ENCODE data around the gene GATD1. TPM values are rescaled to one million over a fixed set of nuclear protein-coding genes. Genes with fewer than 3 reads are reported as not detected.

Gene GATD1
- total RNA-seq, 4 donors from 2014 or later, result 20.2 to 38.7 (median 21.6) TPM

DNA sequence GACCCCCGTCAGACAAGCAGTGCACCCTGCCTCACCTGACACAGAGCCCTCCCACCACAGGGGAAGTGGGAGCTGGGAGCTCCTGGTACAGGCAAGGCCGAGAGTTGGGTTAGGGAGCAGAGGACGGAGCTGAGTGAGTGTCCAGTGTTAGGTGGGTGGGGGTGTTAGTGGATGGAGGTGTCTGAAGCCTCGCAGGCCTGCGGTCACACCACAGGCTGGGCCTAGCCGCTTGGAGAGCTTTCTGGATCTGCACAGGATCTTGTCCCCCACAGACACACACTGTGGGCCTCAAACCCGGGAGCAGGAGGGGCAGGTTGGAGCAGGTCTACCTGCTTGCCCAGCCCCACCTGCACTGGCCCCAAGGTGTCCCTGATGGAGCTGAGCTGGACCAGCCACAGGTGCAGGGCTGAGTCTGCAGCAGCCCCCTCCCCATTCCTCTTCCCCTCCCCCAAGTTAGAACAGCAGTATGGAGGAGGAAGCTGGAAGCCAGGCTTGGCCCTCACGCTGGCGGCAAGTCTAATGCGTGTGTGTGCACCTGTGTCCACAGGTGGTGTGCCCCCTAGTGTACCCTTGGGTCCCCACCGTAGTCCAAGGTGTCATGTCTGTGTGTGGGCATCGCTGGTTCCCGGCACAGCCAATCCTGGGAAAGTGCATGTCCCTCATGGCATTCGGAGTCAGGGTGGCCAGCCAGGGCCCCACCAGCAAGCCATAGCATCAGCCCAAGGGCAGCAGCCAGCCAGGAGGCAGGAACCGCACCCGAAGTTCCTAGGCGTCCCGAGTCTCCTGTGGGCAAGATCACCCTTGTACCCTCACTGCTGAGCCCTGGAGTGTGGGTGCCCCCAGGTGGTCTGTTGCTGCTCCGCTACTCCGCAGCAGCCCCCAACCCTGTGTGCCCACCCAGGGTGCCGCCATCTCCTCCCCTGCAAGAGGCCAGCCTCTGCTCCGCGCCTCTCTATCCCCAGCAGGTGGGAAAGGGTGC is 2.0 kb upstream of the GATD1 start:
- peaks cover 33 to 77% (median 45%) of the 10 kb centered on the region in 3 donors for H3K4me1 ChIP-seq
- H3K27me3 ChIP-seq, result no peaks in the 10 kb centered on the region
- intact Hi-C loops (cut with DNase I), result no loop called here
- WGBS, 2 donors, result 91 to 92% methylated on average over 8 to 14 of the region's 23 CpGs
- no peak overlapping the region for H3K4me3 ChIP-seq
- TF ChIP-seq POLR2A (IDR thresholded peaks at IDR 0.05), result no peak
- TF ChIP-seq, protein P1, sequence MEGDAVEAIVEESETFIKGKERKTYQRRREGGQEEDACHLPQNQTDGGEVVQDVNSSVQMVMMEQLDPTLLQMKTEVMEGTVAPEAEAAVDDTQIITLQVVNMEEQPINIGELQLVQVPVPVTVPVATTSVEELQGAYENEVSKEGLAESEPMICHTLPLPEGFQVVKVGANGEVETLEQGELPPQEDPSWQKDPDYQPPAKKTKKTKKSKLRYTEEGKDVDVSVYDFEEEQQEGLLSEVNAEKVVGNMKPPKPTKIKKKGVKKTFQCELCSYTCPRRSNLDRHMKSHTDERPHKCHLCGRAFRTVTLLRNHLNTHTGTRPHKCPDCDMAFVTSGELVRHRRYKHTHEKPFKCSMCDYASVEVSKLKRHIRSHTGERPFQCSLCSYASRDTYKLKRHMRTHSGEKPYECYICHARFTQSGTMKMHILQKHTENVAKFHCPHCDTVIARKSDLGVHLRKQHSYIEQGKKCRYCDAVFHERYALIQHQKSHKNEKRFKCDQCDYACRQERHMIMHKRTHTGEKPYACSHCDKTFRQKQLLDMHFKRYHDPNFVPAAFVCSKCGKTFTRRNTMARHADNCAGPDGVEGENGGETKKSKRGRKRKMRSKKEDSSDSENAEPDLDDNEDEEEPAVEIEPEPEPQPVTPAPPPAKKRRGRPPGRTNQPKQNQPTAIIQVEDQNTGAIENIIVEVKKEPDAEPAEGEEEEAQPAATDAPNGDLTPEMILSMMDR (IDR thresholded peaks at IDR 0.05), result no peak
- no peaks in the 10 kb centered on the region for H3K9me3 ChIP-seq
- no peak overlapping the region for H3K27ac ChIP-seq
- H3K36me3 ChIP-seq, result peaks cover 0 to 21% (median 0%) of the 10 kb centered on the region in 3 donors
- no peak for DNase-seq

DNA sequence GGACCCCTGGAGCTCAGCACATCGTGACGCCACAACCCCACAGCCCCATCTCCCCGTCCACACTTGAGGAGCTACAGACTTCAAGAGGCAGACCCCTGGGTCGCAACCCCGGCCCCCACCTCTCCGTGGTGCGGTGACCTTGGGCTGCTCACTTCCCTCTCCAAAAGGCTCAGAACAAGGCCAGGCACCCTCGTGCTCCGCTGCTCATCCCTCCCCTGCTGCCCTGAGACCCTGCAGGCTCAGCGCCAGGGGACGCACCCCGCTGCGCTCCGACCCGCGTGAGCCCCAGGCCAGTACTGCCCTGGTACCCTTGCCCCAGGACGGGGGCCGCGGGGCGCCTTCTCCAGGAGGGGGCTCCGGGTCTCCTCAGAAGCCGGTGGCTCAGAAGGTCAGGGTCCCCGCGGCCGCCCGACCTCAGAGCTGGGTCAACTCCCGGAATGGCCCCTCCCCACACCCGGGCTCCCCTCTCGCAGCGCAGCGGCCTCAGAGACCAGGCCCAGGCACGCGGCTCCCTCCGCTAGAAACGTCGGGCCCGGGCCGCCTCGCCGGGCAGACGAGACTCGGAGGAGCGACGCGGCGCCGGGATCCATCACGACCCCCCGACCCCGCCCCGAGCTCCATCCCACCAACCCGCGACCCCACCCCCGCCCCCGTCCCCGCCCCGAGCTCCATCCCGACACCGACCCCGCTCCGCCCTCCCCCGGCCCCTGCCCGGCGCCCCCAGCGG is 563 bp downstream of the GATD1 start:
- H3K9me3 ChIP-seq, result no peaks in the 10 kb centered on the region
- peak overlapping the region; percentile 83 to 94 (median 92) for H3K27ac ChIP-seq
- peak overlapping the region; percentile 75 to 95 (median 87) for H3K4me3 ChIP-seq
- DNase-seq, result no peak
- TF ChIP-seq POLR2A (IDR thresholded peaks at IDR 0.05), result no peak
- TF ChIP-seq, protein P1 (IDR thresholded peaks at IDR 0.05), result no peak
- peaks cover 9 to 47% (median 15%) of the 10 kb centered on the region in 3 donors for H3K36me3 ChIP-seq
- H3K27me3 ChIP-seq, result no peaks in the 10 kb centered on the region
- 0% methylated on average over 2 of the region's 65 CpGs; no CpG with 5 or more reads in 1 of the 2 donors for WGBS, 2 donors
- peaks cover 26 to 74% (median 33%) of the 10 kb centered on the region in 3 donors for H3K4me1 ChIP-seq
- intact Hi-C loops (cut with DNase I), result no loop called here

DNA sequence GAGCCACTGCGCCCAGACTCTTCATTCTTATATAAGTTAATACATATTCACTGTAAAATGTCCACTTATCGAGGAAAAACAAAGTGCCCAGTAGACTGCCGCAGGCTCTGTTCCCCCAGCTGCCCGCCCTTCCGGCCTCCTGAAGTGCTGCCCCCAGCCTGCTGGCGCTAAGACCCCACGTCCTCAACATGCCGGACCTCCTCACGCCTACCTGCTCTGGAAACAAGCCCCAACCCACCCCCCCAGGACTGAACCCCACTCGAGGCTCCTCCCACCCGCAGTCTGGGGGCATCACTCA is 1.1 kb downstream of the GATD1 start:
- WGBS, 2 donors, result 39 to 41% methylated on average over 6 to 10 of the region's 11 CpGs
- Histone ChIP-seq H3K27me3 (no peaks in the 10 kb centered on the region), H3K27ac (peak overlapping the region; percentile 83 to 94 (median 92)), H3K36me3 (peaks cover 9 to 52% (median 15%) of the 10 kb centered on the region in 3 donors), H3K4me1 (peaks cover 26 to 73% (median 33%) of the 10 kb centered on the region in 3 donors), H3K4me3 (peak overlapping the region; percentile 75 to 95 (median 87)), H3K9me3 (no peaks in the 10 kb centered on the region)
- intact Hi-C loops (cut with DNase I), result no loop called here
- no peak for TF ChIP-seq POLR2A (IDR thresholded peaks at IDR 0.05)
- TF ChIP-seq, protein P1 (IDR thresholded peaks at IDR 0.05), result no peak
- no peak for DNase-seq

DNA sequence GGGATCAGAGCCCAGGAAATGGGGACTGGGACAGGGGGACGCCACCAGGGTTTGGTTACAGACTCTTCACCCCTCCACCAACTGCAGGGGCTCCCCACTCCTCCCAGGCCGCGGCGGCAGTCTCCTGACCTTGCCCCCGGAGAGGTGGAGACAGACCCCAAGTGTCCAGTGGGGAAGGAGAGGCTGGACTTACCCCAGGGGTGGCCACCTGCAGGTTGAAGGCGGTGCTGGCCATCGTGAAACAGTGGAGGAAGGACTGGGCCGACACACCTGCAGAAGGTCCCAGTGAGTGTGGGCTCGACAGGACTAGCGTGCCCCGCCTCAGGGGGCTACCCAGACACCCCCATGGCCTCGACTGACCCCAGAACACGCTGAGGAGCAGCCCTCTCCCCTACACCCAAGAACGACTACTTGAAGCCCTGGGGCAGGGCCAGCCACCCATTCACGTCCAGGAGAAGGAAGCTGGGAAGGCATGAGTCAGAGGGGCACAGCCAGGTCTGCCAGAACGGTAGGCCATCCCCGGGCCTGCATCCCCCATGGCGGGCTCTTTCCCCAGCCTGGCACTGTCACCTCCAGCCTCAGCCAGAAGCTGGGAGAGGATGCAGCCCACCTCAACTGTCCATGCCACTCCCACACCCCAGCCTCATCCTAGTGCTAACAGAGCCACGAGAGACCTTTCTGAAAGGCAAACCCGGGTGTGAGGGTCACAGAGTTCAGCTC is 2.3 kb downstream of the GATD1 start:
- H3K9me3 ChIP-seq, result no peaks in the 10 kb centered on the region
- WGBS, 2 donors, result 84 to 86% methylated on average over 2 to 5 of the region's 20 CpGs
- H3K27ac ChIP-seq, result peak overlapping the region; percentile 9 to 94 (median 58)
- peaks cover 26 to 71% (median 33%) of the 10 kb centered on the region in 3 donors for H3K4me1 ChIP-seq
- no peaks in the 10 kb centered on the region for H3K27me3 ChIP-seq
- H3K4me3 ChIP-seq, result peak overlapping the region in 2 of 4 donors; percentile 95
- intact Hi-C loops (cut with DNase I), result no loop called here
- TF ChIP-seq, protein P1 (IDR thresholded peaks at IDR 0.05), result peak in 1 of 6 experiments; percentile 7
- TF ChIP-seq POLR2A (IDR thresholded peaks at IDR 0.05), result no peak
- DNase-seq, result no peak
- peaks cover 9 to 57% (median 23%) of the 10 kb centered on the region in 3 donors for H3K36me3 ChIP-seq

All from esophagus squamous epithelium (tissue), 5 donors.